Smooth muscle cell (in vitro differentiated cells): ENCODE results near the gene RBM8A. TPM values are rescaled to one million over a fixed set of nuclear protein-coding genes. Genes with fewer than 3 reads are reported as not detected.

Source experiments
- DNase-seq: peaks from one replicate; lab custom pipeline; 2025; ENCODE audit not compliant: unreplicated experiment; lab: John Stamatoyannopoulos, UW
- H2AFZ ChIP-seq: fragments of 200-600 bp; sonication (generic); 2 replicates; pipeline ENCODE4 v1.6.0; 2016; ENCODE audit warnings: antibody characterized with exemption, low read depth, mild to moderate bottlenecking
- H3F3A ChIP-seq: fragments of 200-600 bp; sonication (generic); 2 replicates; pipeline ENCODE4 v1.6.0; 2017; ENCODE audit warnings: antibody characterized with exemption, low read depth
- H3K27ac ChIP-seq: fragments of 200-600 bp; sonication (generic); 2 replicates; pipeline ENCODE4 v1.5.1; 2016; ENCODE audit warnings: low read depth, mild to moderate bottlenecking
- H3K27me3 ChIP-seq: fragments of 200-600 bp; sonication (generic); 2 replicates; pipeline ENCODE4 v1.6.1; 2016; ENCODE audit warnings: low read depth, mild to moderate bottlenecking
- H3K36me3 ChIP-seq: fragments of 200-600 bp; sonication (generic); 2 replicates; pipeline ENCODE4 v1.5.1; 2016; ENCODE audit warnings: low read depth
- H3K4me1 ChIP-seq: fragments of 200-600 bp; sonication (generic); 2 replicates; pipeline ENCODE4 v1.5.1; 2016; ENCODE audit warnings: low read depth
- H3K4me2 ChIP-seq: fragments of 200-600 bp; sonication (generic); 2 replicates; pipeline ENCODE4 v1.6.0; 2016; ENCODE audit warnings: mild to moderate bottlenecking
- H3K4me3 ChIP-seq: fragments of 200-600 bp; sonication (generic); 2 replicates; pipeline ENCODE4 v1.5.1; 2016; ENCODE audit warnings: mild to moderate bottlenecking
- H3K79me2 ChIP-seq: fragments of 200-600 bp; sonication (generic); 2 replicates; pipeline ENCODE4 v1.6.0; 2016; ENCODE audit warnings: low read depth, mild to moderate bottlenecking
- H3K9ac ChIP-seq: fragments of 200-600 bp; sonication (generic); 2 replicates; pipeline ENCODE4 v1.6.0; 2016; ENCODE audit warnings: low read depth
- H3K9me3 ChIP-seq: fragments of 200-600 bp; sonication (generic); replicated peaks from 2 replicates; pipeline ENCODE4 v1.5.1; 2016; ENCODE audit warnings: low read depth
- H4K20me1 ChIP-seq: fragments of 200-600 bp; sonication (generic); 2 replicates; pipeline ENCODE4 v1.6.0; 2016; ENCODE audit warnings: low read depth
- WGBS: methylation state at CpG from one replicate; pipeline ENCODE4 v1.1.7; 2016; ENCODE audit warnings: low lambda C conversion rate; 5-methylcytosine and 5-hydroxymethylcytosine counted together
- polyA plus RNA-seq: library from polyadenylated mRNA; unstranded; fragments of >200 nt; fragmentation: Nextera tagmentation; extraction: Ambion mirVana; gene quantifications from 2 replicates; pipeline ENCODE4 v1.2.1, GENCODE V29; 2016
- total RNA-seq: library from RNA; depleted of rRNA; stranded (reverse); fragments of >200 nt; gene quantifications from 2 replicates; pipeline ENCODE4 v1.2.3, GENCODE V29; 2014
- TF ChIP-seq, protein P1 (sequence below): fragments of 200-600 bp; sonication (generic); IDR thresholded peaks from 2 replicates; pipeline ENCODE4 v1.5.1; 2017; ENCODE audit warnings: borderline replicate concordance, mild to moderate bottlenecking, antibody characterized with exemption; ENCODE audit not compliant: insufficient read depth, poor library complexity, severe bottlenecking

Gene RBM8A
- total and polyA plus RNA-seq, 2 experiments from 2014 or later, result 143 to 195 TPM

DNA sequence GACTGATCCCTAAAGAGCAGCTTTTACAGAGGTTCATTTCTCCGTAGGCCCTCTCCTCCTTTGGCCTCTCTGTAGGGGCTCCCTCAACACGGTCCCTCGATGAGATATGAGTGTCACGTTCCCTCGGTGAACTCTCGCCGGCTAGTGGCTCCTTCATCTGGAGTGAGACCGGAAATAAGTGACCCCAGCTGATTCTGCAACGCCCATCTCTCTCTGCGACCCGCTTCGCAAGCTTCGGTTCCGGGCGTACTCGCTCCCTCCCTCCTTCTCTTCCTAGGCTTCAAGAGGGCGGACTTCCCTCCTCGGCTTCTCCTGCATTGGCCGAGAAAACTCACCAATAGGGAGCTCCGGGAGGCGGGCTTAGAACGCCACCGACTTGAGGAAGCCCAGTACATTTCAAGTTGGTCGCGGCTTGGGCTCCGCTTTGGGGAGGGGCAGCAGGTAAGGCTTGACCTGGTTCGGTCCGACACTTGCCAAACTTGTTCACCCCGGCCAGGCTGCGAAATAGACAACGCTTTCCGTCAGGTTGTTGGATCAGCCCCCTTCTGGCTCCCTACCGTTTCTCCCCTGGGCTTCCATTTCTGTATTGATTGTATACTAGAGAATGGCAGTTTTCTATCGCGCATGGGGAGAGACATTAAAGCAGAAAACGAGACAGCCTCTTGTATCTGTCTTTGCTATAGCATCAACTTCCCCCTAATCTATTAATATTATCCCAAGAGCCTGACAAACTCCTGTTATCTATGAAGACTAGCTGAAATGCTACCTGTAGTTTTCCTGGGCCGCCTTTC is 37.2 kb upstream of the RBM8A start, which contains the start of the genes ANKRD34A and POLR3GL:
TSS of gene ANKRD34A (minus strand) at position 248 of the 791 bp plus-strand sequence. CDS start 2,816 bp downstream, outside the sequence.
TSS of gene POLR3GL (plus strand) at position 363 of the 791 bp plus-strand sequence. CDS start 10,176 bp downstream, outside the sequence.
- TF ChIP-seq, protein P1, sequence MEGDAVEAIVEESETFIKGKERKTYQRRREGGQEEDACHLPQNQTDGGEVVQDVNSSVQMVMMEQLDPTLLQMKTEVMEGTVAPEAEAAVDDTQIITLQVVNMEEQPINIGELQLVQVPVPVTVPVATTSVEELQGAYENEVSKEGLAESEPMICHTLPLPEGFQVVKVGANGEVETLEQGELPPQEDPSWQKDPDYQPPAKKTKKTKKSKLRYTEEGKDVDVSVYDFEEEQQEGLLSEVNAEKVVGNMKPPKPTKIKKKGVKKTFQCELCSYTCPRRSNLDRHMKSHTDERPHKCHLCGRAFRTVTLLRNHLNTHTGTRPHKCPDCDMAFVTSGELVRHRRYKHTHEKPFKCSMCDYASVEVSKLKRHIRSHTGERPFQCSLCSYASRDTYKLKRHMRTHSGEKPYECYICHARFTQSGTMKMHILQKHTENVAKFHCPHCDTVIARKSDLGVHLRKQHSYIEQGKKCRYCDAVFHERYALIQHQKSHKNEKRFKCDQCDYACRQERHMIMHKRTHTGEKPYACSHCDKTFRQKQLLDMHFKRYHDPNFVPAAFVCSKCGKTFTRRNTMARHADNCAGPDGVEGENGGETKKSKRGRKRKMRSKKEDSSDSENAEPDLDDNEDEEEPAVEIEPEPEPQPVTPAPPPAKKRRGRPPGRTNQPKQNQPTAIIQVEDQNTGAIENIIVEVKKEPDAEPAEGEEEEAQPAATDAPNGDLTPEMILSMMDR, result no peak
- 2% methylated on average over 37 of the region's 37 CpGs for WGBS
- H3K9ac ChIP-seq, result peak within 1 kb of the TSS; percentile 47
- H3K27ac ChIP-seq, result peak within 1 kb of the TSS; percentile 76
- peak within 1 kb of the TSS; percentile 74 for H3K4me3 ChIP-seq
- H3K36me3 ChIP-seq, result no peaks in the 10 kb centered on the region
- peaks cover 7% of the 10 kb centered on the region for H3F3A ChIP-seq
- H3K27me3 ChIP-seq, result no peaks in the 10 kb centered on the region
- H3K4me2 ChIP-seq, result peak within 1 kb of the TSS; percentile 91
- DNase-seq, result peak; percentile 55
- H3K4me1 ChIP-seq, result peaks cover 26% of the 10 kb centered on the region
- no peaks in the 10 kb centered on the region for H4K20me1 ChIP-seq
- no peaks in the 10 kb centered on the region for H3K79me2 ChIP-seq
- H3K9me3 ChIP-seq, result no peaks in the 10 kb centered on the region
- peak within 1 kb of the TSS; percentile 84 for H2AFZ ChIP-seq

DNA sequence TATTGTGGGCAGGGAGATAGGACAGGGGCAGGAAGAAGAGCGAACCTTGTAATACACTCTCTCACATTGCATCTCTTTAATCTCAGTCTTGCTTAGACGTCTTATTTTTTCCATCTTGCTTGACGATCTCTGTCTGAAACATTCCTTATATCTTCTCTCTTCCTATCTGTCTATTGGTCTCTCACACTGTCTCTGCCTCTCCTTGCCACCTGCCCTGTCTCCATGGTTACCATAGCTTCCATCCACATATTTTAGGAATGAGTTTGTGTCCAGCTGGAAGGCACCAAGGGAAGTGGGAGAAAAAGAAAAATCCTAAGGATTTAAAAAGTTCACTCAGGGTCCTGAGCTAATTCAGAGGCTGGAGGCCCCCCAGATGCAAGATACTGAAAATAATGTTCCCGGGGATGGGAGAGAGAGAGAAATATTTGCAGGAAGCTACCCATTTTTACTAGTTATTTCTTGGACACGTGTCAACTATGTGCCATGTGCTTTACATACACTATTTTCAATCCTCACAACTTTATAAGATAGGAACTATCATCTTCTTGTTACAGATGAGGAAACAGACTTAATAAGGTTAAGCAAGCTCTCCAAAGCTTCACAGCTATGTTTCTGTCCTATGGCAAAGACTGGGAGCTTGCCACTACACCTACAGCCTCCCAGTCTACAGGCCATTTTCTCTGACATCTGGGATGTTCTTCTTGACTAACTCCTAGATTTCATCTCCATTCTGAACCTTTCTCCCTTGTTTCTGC is 36.2 kb upstream of the RBM8A start:
- 61% methylated on average over 5 of the region's 5 CpGs for whole genome bisulfite sequencing
- Histone ChIP-seq H2AFZ (no peak overlapping the region), H3K9ac (peak overlapping the region; percentile 47), H3K36me3 (no peaks in the 10 kb centered on the region), H4K20me1 (no peaks in the 10 kb centered on the region), H3K9me3 (no peaks in the 10 kb centered on the region), H3K4me2 (peak overlapping the region; percentile 91), H3K4me1 (peaks cover 26% of the 10 kb centered on the region), H3K4me3 (peak overlapping the region; percentile 74), H3F3A (peaks cover 7% of the 10 kb centered on the region), H3K27ac (peak overlapping the region; percentile 76), H3K79me2 (no peaks in the 10 kb centered on the region), H3K27me3 (no peaks in the 10 kb centered on the region)
- no peak for DNase-seq
- TF ChIP-seq, protein P1, result no peak

DNA sequence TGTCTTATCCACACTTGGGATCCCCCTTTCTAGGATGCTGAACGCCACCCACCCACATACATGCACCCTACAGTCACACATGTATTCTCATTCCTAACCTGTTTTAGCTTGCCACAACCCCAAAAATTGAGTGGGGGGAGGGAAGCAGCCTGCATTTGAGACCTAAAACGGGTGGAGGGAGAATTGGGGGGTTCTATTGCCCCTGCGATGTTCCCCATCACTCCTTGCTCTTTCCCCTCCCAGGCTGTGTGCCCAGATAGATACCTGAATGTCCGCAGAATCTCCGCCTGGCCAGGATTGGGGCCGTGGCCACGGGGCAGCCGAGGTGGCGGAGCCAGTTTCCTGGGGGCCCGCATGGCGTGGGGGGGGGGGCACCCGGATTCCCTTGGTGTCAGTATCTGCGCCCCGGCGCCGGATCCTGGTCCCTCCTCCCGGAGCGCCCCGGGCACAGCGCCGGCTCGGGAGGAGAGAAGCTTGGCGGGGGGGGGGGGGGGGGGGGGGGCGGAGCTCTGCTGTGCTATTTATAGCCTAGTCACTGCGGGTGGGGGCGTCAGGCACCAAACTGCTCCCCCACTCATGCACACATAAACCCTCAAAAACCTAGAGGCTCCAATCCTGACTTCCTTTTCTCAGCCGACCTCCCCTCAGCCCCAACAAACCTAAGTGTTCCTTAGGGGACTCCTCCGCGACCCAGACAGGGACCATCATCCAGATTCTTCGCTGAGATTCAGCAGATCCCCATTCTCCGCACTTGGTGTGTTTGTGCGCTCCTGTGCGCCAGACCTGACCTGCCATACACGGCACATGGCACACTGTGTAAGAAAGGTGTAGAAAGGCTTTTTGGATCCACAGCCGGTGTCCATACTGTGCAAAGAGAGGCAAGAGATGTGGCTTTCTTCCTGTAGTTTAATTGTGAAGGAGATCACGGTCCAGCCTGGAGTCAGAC is 35.1 kb upstream of the RBM8A start:
- Histone ChIP-seq H3K27me3 (no peaks in the 10 kb centered on the region), H3K9ac (no peak overlapping the region), H2AFZ (peak overlapping the region; percentile 32), H3K4me2 (peak overlapping the region; percentile 91), H3F3A (peaks cover 7% of the 10 kb centered on the region), H3K79me2 (no peaks in the 10 kb centered on the region), H4K20me1 (no peaks in the 10 kb centered on the region), H3K4me3 (peak overlapping the region; percentile 70), H3K9me3 (no peaks in the 10 kb centered on the region), H3K36me3 (no peaks in the 10 kb centered on the region), H3K4me1 (peaks cover 26% of the 10 kb centered on the region), H3K27ac (peak overlapping the region; percentile 76)
- peak; percentile 26 for DNase-seq
- WGBS, result 10% methylated on average over 16 of the region's 36 CpGs
- TF ChIP-seq, protein P1, result no peak
